SK-N-MC (cell line): Measurements from ENCODE around the gene PCED1B.
"Not testable (repeated sequence)": the region's sequence is repeated elsewhere in the genome, so short reads cannot be mapped to it uniquely, and the experiment has no call there.

Source experiments
- DNase-seq: peaks from one replicate; pipeline ENCODE4 v3.0.0-alpha.2; 2011; ENCODE audit warnings: low read depth, low spot score
- H3K27ac ChIP-seq: fragments of 200-600 bp; sonication (generic); 2 replicates; pipeline ENCODE4 v1.5.1; 2016; ENCODE audit warnings: mixed run types
- H3K36me3 ChIP-seq: fragments of 200-600 bp; sonication (generic); 2 replicates; pipeline ENCODE4 v1.6.1; 2017; ENCODE audit warnings: antibody characterized with exemption, low read length, mixed read lengths; ENCODE audit not compliant: insufficient read depth
- H3K4me3 ChIP-seq: fragments of 200-600 bp; sonication (generic); 2 replicates; pipeline ENCODE4 v1.5.1; 2016
- H3K9ac ChIP-seq: fragments of 200-600 bp; sonication (generic); 2 replicates; pipeline ENCODE4 v1.8.0; 2017; ENCODE audit warnings: mixed run types, mixed read lengths; ENCODE audit not compliant: insufficient read length
- H3K9me3 ChIP-seq: fragments of 200-600 bp; sonication (generic); 2 replicates; pipeline ENCODE4 v1.6.1; 2017; ENCODE audit warnings: low read depth, mild to moderate bottlenecking, antibody characterized with exemption, low read length, moderate library complexity, mixed read lengths
- EZH2 ChIP-seq: fragments of 200-600 bp; sonication (generic); IDR thresholded peaks from one replicate; pipeline ENCODE4 v1.6.1; 2017; ENCODE audit warnings: antibody characterized with exemption
- FOXP2 ChIP-seq: optimal IDR thresholded peaks from 2 replicates; pipeline ENCODE3; 2011; ENCODE audit warnings: mild to moderate bottlenecking, moderate library complexity; ENCODE audit not compliant: insufficient read depth; ENCODE audit errors: extremely low read length, control extremely low read depth
- POLR2AphosphoS5 ChIP-seq: IDR thresholded peaks from 2 replicates; pipeline ENCODE4 v1.6.1; 2012; ENCODE audit warnings: mild to moderate bottlenecking, low read depth, low read length, borderline replicate concordance

The PCED1B gene

DNA sequence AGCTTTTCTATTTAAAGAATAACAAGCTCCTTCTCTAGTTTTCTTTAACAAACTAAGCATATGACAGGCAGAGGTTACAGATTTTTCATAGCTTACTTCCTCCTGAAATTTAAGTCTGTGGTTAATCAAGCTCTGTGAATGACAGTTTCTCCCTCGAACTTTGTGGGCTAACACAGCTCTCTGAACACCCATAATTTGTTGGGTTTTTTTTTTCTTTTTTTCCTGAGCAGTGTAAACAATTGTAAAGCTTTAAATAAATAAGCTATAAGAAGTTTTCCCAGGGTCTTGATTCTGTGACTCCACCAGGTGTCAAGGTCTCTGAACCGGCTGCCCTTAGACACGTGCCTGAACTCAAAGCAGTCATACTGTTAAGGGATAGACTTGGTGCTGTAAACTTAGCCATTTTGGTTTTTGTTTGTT is 128.4 kb downstream of the PCED1B start:
- no peak for TF ChIP-seq POLR2AphosphoS5
- TF ChIP-seq EZH2, result no peak
- TF ChIP-seq FOXP2, result no peak
- Histone ChIP-seq H3K27ac (no peak overlapping the region), H3K9me3 (no peaks in the 10 kb centered on the region), H3K4me3 (no peak overlapping the region), H3K9ac (no peak overlapping the region), H3K36me3 (no peaks in the 10 kb centered on the region)
- DNase-seq, result no peak

DNA sequence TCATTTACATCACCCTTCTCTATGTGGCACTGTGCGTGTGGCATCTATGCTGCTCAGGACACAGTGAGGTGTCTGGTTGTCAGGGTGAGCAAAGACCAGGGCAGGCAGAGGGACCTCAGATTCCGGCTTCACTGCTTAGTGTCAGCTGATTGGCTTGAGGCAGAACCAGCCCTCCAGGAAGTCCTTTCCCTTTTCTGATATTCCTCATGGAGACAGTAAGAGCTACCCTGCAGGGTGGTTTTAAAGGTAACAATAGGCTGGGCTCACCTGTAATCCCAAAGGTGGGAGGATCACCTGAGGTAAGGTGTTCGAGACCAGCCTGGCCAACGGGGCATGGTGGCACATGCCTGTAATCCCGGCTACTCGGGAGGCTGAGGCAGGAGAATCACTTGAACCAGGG is 129.6 kb downstream of the PCED1B start:
- H3K4me3 ChIP-seq, result no peak overlapping the region
- no peak overlapping the region for H3K27ac ChIP-seq

DNA sequence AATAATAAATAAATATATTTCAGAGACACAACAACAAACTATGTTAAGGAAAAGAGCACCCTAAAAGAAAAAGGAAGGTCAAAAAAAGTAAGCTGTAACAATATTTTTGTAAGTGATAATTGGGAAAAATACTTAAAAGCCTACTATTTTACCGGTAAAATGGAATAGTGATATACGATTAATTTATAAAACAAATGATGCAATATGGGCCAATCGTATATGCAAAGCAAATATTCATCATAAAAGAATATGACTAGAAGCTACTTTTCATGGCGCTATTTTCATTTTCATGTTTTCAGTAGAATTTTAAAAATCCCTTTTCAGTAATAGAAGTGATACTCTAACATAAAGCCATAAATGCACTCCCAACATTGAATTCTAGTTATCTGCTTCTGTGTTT is 131.4 kb downstream of the PCED1B start:
- TF ChIP-seq FOXP2 (no peak), EZH2 (no peak), POLR2AphosphoS5 (no peak)
- Histone ChIP-seq H3K4me3 (no peak overlapping the region), H3K27ac (no peak overlapping the region), H3K36me3 (no peaks in the 10 kb centered on the region), H3K9me3 (no peaks in the 10 kb centered on the region), H3K9ac (no peak overlapping the region)
- DNase-seq, result no peak

More for the DNA sequence above, 129.6 kb downstream of the PCED1B start:
- TF ChIP-seq EZH2, result no peak
- TF ChIP-seq POLR2AphosphoS5, result no peak
- no peak for TF ChIP-seq FOXP2
- H3K36me3 ChIP-seq, result no peaks in the 10 kb centered on the region
- DNase-seq, result no peak
- no peaks in the 10 kb centered on the region for H3K9me3 ChIP-seq
- no peak overlapping the region for H3K9ac ChIP-seq

DNA sequence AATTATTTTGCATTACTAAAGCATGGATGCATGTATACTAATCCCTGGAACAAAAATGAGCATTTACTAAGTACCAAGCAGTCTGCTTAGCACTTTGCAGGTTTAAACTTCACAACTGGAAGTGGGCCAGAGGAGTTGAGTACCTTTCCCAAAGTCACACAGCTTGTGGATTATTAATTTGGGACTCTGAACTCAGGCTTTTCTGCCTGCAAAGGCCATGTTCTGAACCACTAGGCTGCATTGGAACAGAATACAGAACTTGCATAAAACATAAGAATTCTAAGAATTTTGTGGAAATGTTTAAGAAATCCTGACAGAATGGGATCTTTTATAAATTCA is 133.2 kb downstream of the PCED1B start:
- DNase-seq, result no peak
- no peaks in the 10 kb centered on the region for H3K36me3 ChIP-seq
- no peak for TF ChIP-seq POLR2AphosphoS5
- TF ChIP-seq FOXP2, result no peak
- no peak for TF ChIP-seq EZH2
- no peaks in the 10 kb centered on the region for H3K9me3 ChIP-seq
- H3K9ac ChIP-seq, result no peak overlapping the region
- H3K27ac ChIP-seq, result no peak overlapping the region
- no peak overlapping the region for H3K4me3 ChIP-seq

DNA sequence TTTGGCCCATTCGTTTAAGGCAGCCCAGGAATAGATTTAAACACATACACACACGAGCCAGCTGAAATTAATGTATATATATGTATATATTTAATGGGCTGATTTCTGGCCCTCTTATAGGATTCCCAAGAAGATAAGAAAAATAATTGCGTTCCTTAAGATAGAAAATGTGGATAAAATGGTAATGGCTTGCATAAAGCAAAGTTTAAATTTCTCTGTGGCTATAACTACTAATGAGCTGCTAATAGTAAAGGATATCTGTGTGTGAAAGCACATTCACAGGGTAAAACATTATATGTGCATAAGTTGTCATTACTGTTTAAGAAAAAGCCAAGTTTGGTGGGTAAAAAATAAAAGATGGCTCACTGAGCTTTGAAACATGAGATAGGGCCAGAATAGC is 134.0 kb downstream of the PCED1B start:
- 0 out of 2 replicates have a peak overlapping the region, but pooled peaks have one; percentile 23 for H3K27ac ChIP-seq
- H3K4me3 ChIP-seq, result no peak overlapping the region
- DNase-seq, result no peak
- no peaks in the 10 kb centered on the region for H3K36me3 ChIP-seq
- H3K9me3 ChIP-seq, result no peaks in the 10 kb centered on the region
- no peak for TF ChIP-seq POLR2AphosphoS5
- no peak for TF ChIP-seq FOXP2
- TF ChIP-seq EZH2, result no peak
- H3K9ac ChIP-seq, result no peak overlapping the region

DNA sequence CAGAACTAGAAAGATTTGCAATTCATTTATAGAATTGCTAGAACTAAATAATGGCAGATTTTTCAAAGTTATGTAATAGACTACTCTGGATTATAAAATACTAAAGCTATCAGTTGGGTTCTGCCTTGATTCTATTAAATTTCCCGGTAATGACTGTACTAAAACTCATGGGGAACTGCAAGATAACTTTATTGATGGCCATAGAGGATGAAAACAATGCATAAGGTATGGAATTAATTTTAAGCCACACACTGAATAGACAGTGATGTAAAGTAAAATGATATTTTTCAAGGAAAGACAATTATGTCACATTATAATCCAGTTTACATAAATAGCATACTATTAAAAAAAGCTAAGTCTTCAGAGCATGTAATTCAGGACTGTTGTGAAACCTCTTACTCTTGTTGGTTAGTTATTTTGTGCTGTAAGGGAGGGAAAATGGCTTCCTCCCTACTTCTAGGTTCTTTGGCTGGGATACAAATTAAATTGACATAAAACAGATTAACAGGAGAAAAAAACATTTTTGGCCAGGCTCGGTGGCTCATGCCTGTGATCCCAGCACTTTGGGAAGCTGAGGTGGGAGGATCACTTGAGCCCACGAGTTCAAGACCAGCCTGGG is 134.7 kb downstream of the PCED1B start:
- H3K9ac ChIP-seq, result no peak overlapping the region
- H3K4me3 ChIP-seq, result no peak overlapping the region
- H3K27ac ChIP-seq, result peak overlapping the region; percentile 23; the same call in 1 of the 2 replicates
- H3K9me3 ChIP-seq, result no peaks in the 10 kb centered on the region
- TF ChIP-seq FOXP2, result no peak
- no peak for TF ChIP-seq EZH2
- no peak for DNase-seq
- no peaks in the 10 kb centered on the region for H3K36me3 ChIP-seq

DNA sequence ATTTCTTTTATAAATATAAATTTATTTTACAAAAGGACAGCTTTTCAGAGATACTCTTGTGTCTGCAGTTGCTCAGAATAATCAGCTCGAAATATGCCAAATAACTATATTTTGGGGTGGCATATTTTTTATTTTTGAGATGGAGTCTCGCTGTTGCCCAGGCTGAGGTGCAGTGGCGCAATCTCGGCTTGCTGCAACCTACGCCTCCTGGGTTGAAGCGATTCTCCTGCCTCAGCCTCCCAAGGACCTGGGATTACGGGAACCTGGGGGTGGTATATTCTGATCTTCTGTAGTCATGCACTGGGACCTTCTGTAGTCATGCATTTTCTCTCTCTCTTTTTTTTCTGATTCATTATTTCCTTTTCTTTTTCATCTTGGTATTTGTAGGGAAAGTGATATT is 135.3 kb downstream of the PCED1B start:
- TF ChIP-seq FOXP2, result no peak
- TF ChIP-seq POLR2AphosphoS5, result no peak
- no peak for TF ChIP-seq EZH2
- Histone ChIP-seq H3K36me3 (no peaks in the 10 kb centered on the region), H3K27ac (no peak overlapping the region), H3K9ac (no peak overlapping the region), H3K4me3 (no peak overlapping the region), H3K9me3 (no peaks in the 10 kb centered on the region)
- no peak for DNase-seq

DNA sequence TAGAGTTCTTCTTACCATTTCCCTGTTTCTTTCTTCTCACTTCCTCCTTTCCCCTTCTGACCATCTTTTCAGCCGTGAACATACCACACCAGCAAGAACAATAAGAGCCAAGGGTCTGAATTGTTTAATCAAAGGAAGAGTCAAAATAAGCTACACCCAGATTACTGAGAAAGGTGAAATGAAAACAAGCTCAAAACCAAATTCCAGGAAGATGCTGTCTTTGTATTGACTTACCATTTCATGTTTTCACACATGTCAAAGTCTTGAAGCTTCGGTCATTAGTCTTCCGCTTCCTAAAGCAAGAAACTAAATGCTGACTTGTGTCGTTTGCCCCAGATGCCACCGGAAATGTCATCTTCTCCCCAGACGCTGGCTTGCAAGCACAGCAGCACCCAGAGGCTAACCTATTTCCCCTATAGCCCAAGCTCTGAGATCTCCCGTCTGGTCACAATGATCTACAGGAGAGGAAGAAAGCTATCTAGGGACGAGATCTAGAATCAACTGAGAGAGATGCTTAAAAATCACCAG is 136.8 kb downstream of the PCED1B start:
- no peak overlapping the region for H3K9ac ChIP-seq
- TF ChIP-seq EZH2 (no peak), POLR2AphosphoS5 (no peak), FOXP2 (no peak)
- no peak for DNase-seq
- H3K36me3 ChIP-seq, result no peaks in the 10 kb centered on the region
- H3K4me3 ChIP-seq, result no peak overlapping the region
- no peaks in the 10 kb centered on the region for H3K9me3 ChIP-seq
- H3K27ac ChIP-seq, result no peak overlapping the region

DNA sequence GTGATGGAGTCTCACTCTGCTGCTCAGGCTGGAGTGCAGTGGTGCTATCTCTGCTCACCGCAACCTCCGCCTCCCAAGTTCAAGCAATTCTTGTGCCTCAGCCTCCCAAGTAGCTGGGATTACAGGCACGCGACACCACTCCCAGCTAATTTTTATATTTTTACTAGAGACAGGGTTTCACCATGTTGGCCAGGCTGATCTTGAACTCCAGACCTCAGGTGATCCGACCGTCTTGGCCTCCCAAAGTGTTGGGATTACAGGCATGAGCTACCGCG is 138.1 kb downstream of the PCED1B start:
- H3K9ac ChIP-seq, DNase-seq, H3K27ac ChIP-seq, H3K4me3 ChIP-seq, H3K36me3 ChIP-seq, H3K9me3 ChIP-seq: not testable (repeated sequence)
